HG03439 (cell line): ENCODE data around the gene ATP5F1C.
A peak's percentile ranks its signal among the peaks of the same experiment; 100 is the strongest.
"Not testable (repeated sequence)": the region's sequence is repeated elsewhere in the genome, so short reads cannot be mapped to it uniquely, and the experiment has no call there.

Experiments used
- ATAC-seq: cut with Tn5 transposase; IDR thresholded peaks from one replicate; pipeline ENCODE4 v1.9.1; 2021; ENCODE audit warnings: mild to moderate bottlenecking, moderate library complexity; ENCODE audit not compliant: unreplicated experiment

The ATP5F1C gene

DNA sequence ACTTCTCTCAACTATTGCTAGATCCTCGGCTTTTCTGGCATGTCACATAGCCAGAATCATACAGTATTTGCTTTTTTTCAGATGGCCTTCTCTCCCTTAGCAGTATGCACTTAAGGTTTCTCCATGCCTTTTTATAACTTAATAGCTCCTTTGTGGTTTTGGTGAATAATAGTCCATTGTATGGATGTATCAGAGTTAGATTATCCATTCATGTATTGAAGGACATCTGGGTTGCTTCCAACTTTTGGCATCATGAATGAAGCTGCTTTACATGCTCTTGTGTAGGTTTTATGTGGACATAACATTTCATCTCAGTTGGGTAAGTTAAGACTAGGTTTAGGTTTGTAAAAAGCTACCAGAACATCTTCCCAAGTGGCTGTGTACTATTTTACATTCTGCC is 4.6 kb downstream of the ATP5F1C start:
- no peak for ATAC-seq

DNA sequence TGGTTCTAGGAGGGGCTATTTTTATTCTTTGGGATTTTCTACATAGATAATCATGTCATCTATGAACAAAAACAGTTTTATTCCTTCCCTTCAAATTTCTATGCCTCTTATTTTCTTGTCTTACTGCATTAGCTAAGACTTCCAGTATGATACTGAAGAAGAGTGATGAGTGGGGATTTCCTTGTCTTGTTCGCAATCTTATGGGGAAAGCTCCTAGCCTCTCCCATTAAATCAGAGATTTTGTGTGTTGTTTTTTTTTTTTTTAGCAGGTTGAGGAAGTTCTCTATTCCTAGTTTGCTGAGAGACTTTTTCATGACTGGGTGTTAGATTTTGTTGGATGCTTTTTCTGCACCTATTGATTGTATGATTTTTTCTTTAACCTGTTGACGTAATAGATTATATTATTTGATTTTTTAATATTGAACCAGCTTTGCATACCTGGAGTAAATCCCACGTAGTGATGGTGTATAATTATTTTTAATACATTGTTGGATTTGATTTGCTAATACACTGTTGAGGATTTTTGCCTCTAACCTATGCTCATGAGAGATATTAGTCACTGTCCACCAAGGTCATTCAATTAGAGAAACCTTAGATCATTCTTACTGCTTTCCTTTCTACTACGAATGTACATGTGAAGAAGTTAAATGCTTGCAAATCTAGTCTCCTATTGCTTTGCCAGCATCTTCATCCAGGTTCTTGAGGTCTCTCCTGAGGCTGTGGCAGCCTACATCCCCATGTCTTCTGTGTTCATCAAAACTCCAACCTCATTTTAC is 6.5 kb downstream of the ATP5F1C start:
- ATAC-seq: no peak

DNA sequence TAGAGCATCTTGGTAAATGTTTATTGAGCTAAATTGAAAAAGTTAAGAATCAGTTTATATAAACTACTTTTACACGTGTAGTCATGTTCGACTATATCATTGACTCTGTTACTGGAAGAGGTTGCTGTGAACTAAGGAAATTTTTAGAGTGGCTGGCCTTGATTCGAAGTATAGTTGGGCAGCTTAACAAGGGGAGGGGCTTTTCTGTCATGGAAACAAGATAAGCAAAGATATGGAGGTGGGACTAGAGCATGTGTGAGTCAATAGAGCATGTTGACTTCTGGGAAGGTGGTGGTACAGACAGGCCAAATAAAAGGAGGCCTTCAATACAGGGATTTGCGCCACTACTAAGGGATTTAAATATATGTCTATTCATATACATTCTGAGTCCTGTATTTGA is 7.6 kb downstream of the ATP5F1C start:
- no peak for ATAC-seq

DNA sequence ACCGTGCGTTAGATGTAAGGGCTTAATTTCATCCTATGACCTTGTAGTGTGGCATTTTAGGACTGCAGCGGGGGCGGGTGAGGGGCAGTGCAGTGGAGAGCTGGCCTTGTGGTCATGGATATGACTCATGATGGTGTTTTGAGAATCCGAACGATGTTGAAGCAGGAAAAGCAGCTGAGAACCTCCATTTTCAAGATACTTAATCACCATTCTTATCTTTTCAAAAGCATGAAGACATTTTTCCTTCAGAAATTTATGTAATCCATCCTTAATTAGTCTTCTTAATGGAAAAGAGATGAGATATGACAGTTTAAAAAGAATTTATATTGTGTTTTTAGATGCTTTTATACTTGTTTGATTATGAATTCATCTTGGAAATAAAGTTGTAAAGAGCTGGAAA is 9.6 kb downstream of the ATP5F1C start:
- no peak for ATAC-seq

DNA sequence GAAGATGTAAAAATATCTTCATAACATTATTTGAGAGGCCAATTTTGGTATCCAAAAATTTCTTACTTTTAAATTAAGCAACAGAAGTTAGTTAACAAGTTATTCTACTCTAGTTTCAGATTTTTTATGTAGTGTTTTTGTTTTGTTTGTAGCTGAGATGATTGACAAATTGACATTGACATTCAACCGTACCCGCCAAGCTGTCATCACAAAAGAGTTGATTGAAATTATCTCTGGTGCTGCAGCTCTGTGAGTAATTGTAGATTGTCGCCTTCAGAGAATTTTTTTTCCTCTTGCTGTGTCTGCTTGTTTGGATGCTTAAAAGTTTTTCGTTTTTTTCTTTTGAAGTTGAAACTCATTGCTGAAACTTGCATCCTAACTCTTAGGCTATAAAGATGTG is 14.6 kb downstream of the ATP5F1C start:
- ATAC-seq: no peak

DNA sequence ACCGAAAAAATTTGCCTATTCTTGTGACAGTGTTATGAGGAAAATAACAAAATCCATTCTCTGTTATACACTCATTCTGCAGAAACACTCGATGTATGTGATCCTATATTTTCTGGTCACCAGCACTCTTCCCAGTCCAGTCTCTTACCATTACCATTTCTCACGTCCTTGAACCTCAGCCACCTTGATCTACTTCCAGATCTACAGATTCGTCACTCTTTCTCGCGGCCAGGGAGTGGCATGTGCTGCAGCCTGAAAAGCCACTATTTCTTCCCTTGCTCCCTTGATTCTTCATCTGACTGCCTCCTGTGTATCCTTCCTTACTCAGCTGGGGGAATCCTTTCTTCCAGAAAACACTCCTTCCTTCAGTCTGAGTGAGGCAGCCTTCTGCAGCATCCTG is 16.2 kb downstream of the ATP5F1C start:
- ATAC-seq: no peak

DNA sequence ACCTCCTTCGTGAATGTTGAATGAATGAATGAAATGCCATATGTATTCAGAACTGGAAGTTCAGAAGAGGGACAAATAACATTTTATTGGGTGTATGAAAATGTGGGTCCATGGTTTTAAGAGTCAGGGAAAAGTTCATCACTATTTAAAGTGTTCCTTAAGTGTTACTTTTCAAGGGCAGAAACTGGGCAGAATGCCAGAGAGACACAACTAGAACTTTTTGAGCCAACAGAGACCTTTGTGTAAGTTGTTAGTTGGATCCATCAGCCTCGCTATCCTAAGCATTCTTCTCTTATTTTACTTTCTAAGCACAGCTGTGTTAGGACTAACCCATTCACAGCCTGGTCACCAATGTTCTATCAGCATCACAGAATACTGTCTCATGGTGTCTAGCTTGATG is 16.8 kb downstream of the ATP5F1C start:
- no peak for ATAC-seq

DNA sequence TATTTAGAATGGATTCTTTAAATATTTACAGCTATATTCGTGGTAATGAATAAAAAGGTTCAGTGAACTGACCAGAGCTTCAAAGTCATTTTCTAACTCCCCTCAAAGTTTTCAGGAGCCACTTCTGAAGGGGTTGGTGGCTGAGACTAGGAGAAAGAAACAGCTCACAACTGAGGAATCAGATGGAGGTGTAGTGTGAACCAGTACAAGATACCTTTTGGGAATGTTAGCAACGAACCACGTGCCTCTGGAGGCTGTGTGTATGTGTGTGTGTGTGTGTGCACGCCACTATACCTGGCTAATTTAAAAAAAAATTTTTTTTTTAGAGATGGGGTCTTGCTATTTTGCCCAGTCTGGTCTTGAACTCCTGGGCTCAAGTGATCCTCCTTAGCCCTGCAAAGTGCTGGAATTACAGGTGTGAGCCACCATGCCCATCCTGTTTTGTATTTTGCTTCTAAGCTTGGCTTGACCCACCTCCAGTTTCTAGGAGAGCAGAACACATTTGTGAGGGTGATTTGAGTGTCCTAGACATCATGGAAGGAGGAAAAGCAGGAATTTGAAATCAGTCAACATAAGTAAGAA is 20.8 kb downstream of the ATP5F1C start:
- ATAC-seq: no peak

- no peak for ATAC-seq
Measured at GRCh38 chr10:7810443-7810842, 22.5 kb downstream of the ATP5F1C start.

- no peak for ATAC-seq
Measured at GRCh38 chr10:7811000-7811399, 23.0 kb downstream of the ATP5F1C start.

- ATAC-seq: not testable (repeated sequence)
Measured at GRCh38 chr10:7811743-7812142, 23.8 kb downstream of the ATP5F1C start.

DNA sequence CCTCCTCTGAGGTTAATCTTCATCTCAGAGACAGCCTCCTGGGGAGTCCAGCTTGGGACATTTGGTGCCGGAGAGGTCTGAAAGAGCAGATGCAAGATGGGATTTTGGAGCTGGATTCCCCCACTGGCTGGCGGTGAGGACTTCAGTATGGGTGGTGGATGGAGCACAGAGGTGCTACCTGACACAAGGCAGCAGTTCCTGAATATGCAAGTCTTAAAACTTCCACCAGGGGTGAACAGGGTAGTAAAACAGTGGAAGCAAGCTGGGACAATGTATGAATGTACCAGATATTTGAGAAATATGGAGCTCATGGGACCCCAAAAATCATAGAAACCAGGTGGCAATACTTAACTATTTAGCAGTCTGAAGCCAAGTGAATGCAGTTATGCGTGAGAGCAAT is 25.5 kb downstream of the ATP5F1C start:
- no peak for ATAC-seq

GRCh38 chr10:7817576-7817975 is 29.6 kb downstream of the ATP5F1C start:
- no peak for ATAC-seq

DNA sequence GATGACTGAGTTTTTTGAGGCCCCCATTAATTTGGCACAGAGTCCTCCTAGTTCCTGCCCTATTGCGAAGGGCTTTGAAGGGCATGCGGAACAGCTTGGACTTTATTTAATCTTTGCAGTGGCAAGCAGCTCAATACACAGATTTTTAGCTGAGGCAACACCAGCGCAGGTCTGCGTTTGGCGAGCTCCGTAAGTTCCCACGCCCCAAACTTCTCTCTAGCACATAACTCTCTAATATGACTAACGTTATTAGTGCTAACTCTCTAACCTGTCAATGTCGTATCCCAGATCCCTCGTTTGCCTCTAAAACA is 30.0 kb downstream of the ATP5F1C start:
- ATAC-seq: no peak

GRCh38 chr10:7818295-7819120 is 30.5 kb downstream of the ATP5F1C start, which contains the start of gene TAF3:
Gene TAF3 (plus strand): TSS chr10:7818505. CDS start chr10:7818710, 205 bp downstream.
- ATAC-seq: peak; percentile 90

DNA sequence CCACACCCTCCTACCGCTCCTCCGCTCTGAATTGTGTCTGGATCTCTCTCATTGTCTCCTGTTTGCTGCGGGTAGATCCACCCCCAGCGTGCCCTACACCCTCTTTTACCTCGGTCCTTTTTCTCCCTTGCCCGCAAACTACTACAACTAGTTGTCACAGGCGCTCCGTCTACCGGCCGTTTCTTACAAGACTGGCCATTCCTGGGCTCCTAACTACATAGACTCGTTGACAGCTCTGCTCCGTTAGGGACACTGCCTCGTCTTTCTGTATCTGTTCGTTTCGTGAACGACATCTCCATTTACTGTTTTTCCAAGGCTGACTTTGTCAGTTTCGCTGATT is 31.1 kb downstream of the ATP5F1C start:
- ATAC-seq: peak; percentile 44

DNA sequence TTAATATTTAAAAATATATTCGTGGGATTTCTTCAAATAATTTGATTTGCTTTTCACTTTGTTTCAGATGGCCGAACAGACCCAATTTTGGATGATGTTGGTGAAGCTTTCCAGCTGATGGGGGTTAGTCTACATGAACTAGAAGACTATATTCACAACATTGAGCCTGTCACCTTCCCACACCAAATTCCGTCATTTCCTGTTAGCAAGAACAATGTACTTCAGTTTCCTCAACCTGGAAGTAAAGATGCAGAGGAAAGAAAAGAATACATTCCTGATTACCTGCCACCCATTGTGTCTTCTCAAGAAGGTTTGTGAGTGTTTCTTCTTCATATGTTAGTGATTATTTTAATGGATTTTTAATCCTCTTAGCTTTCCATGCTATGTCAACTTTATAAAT is 36.3 kb downstream of the ATP5F1C start:
- no peak for ATAC-seq

GRCh38 chr10:7826971-7827370 is 39.0 kb downstream of the ATP5F1C start:
- no peak for ATAC-seq

DNA sequence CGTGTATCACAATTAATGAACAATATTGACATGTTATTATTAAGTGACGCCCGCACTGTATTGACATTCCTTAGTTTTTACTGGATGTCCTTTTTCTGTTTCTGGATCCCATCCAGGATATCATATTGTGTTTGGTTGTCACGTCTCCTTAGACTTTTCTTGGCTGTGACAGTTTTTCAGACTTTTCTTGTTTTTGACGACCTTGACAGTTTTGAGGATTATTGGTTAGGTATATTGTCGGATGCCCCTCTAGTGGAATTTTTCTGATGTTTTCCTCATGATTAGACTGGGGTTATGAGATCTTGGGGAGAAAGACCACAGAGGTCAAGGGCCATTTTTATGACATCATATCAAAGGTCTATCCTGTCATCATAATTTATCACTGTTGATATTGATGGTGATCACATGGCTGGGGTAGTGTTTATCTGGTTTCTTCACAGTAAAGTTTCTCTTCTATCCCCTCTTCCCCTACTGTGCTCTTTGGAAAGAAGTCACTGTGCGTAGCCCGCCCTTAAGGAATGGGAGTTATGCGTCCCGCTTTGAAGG is 41.4 kb downstream of the ATP5F1C start:
- ATAC-seq: no peak

GRCh38 chr10:7832060-7832459 is 44.1 kb downstream of the ATP5F1C start:
- ATAC-seq: no peak

DNA sequence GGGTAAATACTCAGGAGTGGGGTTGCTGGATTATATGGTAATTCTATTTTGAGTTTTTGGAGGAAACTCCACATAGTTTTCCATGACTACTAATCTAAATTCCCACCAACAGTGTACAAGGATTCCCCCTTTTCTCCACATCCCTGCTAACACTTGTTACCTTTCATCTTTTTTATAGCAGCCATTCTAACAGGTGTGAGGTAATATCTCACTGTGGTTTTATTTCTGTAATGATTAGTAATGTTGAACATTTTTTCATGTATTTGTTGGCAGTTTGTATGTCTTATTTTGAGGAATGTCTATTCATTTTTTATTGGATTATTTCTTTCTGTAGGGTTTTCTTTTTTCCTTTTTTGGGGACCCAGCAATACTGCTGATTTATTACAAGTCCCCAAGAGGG is 45.2 kb downstream of the ATP5F1C start:
- ATAC-seq: no peak

DNA sequence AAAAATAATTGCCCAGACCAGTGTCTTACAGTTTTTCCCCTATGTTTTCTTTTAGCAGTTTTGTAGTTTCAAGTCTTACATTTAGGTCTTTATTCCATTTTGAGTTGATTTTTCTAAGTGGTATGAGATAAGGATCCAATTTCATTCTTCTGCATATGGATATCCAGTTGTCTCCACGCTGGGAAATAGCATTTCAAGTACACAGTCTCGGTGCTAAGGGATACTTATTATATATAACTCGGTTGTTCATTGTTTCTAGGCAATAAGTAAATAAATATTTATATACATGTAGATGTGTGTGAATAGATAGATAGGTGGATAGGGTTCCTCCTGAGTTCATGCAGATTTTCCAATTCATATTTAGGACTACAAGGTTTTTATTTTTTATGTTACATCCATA is 46.3 kb downstream of the ATP5F1C start:
- ATAC-seq: no peak
